Liver (tissue), 9 donors: Measurements from ENCODE around the gene TRIL. TPM values are rescaled to one million over a fixed set of nuclear protein-coding genes. Genes with fewer than 3 reads are reported as not detected.

ENCODE experiments used
- DNase-seq: peaks from one replicate; pipeline ENCODE4 v3.0.0-alpha.2; 2017; ENCODE audit warnings: low spot score
- H3K27ac ChIP-seq, 2 donors: one replicate each; pipeline ENCODE4 v1.7.0; 2013; ENCODE audit warnings: inconsistent platforms in 2 of 2, low read length in 2 of 2, control low read depth in 1 of 2, low read depth in 1 of 2, mild to moderate bottlenecking in 1 of 2
- H3K27me3 ChIP-seq, 4 donors: one replicate each; pipeline versions ENCODE4 v1.6.1 to v1.7.0; 2013; ENCODE audit warnings: low read length in 3 of 4, inconsistent platforms in 1 of 4, mild to moderate bottlenecking in 1 of 4, moderate library complexity in 1 of 4; ENCODE audit not compliant: control insufficient read depth in 4 of 4, insufficient read depth in 4 of 4
- H3K36me3 ChIP-seq, 4 donors: one replicate each; pipeline versions ENCODE4 v1.6.1 to v1.7.0; 2013; ENCODE audit warnings: low read length in 3 of 4, mild to moderate bottlenecking in 3 of 4, low read depth in 1 of 4, moderate library complexity in 1 of 4; ENCODE audit not compliant: control insufficient read depth in 4 of 4, insufficient read depth in 3 of 4
- H3K4me1 ChIP-seq, 4 donors: one replicate each; pipeline versions ENCODE4 v1.6.1 to v1.7.0; 2013; ENCODE audit warnings: low read length in 3 of 4, mild to moderate bottlenecking in 3 of 4, moderate library complexity in 1 of 4; ENCODE audit not compliant: control insufficient read depth in 4 of 4, insufficient read depth in 4 of 4
- H3K4me3 ChIP-seq, 3 donors: one replicate each; pipeline versions ENCODE4 v1.6.1 to v1.7.0; 2013; ENCODE audit warnings: low read length in 3 of 3, control low read depth in 1 of 3, low read depth in 1 of 3, mild to moderate bottlenecking in 1 of 3
- H3K9ac ChIP-seq, 2 donors: one replicate each; pipeline ENCODE4 v1.7.0; 2013; ENCODE audit warnings: low read length in 2 of 2, mild to moderate bottlenecking in 2 of 2, moderate library complexity in 2 of 2, control low read depth in 1 of 2, low read depth in 1 of 2
- H3K9me3 ChIP-seq, 4 donors: one replicate each; pipeline versions ENCODE4 v1.6.1 to v1.7.0; 2013; ENCODE audit warnings: low read length in 3 of 4; ENCODE audit not compliant: control insufficient read depth in 4 of 4
- ATF3 ChIP-seq: IDR thresholded peaks from 2 replicates; pipeline ENCODE4 v1.6.1; 2016; ENCODE audit warnings: antibody characterized with exemption
- CTCF ChIP-seq: fragments of 150-350 bp; IDR thresholded peaks from 2 replicates; pipeline ENCODE4 v1.5.1; 2017; ENCODE audit warnings: improper control_type of control experiment, low read depth, low read length; ENCODE audit not compliant: missing input control
- EGR1 ChIP-seq, 2 donors: IDR thresholded peaks; 2 replicates each; pipeline ENCODE4 v1.6.1; 2016 to 2018; ENCODE audit warnings: antibody characterized with exemption in 2 of 2, low read depth in 2 of 2
- FOXA1 ChIP-seq: IDR thresholded peaks from 2 replicates; pipeline ENCODE4 v1.6.1; 2016; ENCODE audit warnings: antibody characterized with exemption
- FOXA2 ChIP-seq: IDR thresholded peaks from 2 replicates; pipeline ENCODE4 v1.6.1; 2016; ENCODE audit warnings: antibody characterized with exemption
- GABPA ChIP-seq, 2 donors: IDR thresholded peaks in 1 of 2; conservative IDR thresholded peaks in 1 of 2; 2 replicates each; pipeline ENCODE4 v1.6.1; 2016; ENCODE audit warnings: antibody characterized with exemption in 2 of 2, mild to moderate bottlenecking in 1 of 2, moderate library complexity in 1 of 2
- HNF4A ChIP-seq, 2 donors: conservative IDR thresholded peaks; 2 replicates each; pipeline ENCODE4 v1.6.1; 2016; ENCODE audit warnings: antibody characterized with exemption in 2 of 2, mild to moderate bottlenecking in 2 of 2
- HNF4G ChIP-seq: IDR thresholded peaks from 2 replicates; pipeline ENCODE4 v1.6.1; 2016; ENCODE audit warnings: antibody characterized with exemption
- JUND ChIP-seq, 2 donors: IDR thresholded peaks; 2 replicates each; pipeline ENCODE4 v1.6.1; 2016; ENCODE audit warnings: antibody characterized with exemption in 2 of 2
- MAX ChIP-seq: IDR thresholded peaks from 2 replicates; pipeline ENCODE4 v1.6.1; 2016; ENCODE audit warnings: antibody characterized with exemption
- NR2F2 ChIP-seq: IDR thresholded peaks from 2 replicates; pipeline ENCODE4 v1.6.1; 2016; ENCODE audit warnings: antibody characterized with exemption
- RAD21 ChIP-seq, 2 donors: IDR thresholded peaks; 2 replicates each; pipeline ENCODE4 v1.6.1; 2016; ENCODE audit warnings: antibody characterized with exemption in 2 of 2, mild to moderate bottlenecking in 2 of 2
- REST ChIP-seq: IDR thresholded peaks from 2 replicates; pipeline ENCODE4 v1.6.1; 2016; ENCODE audit warnings: antibody characterized with exemption, mild to moderate bottlenecking
- RXRA ChIP-seq, 2 donors: IDR thresholded peaks; 2 replicates each; pipeline ENCODE4 v1.6.1; 2017 to 2018; ENCODE audit warnings: antibody characterized with exemption in 2 of 2, mild to moderate bottlenecking in 1 of 2
- SP1 ChIP-seq: IDR thresholded peaks from 2 replicates; pipeline ENCODE4 v1.6.1; 2018; ENCODE audit warnings: antibody characterized with exemption, mild to moderate bottlenecking
- TAF1 ChIP-seq: conservative IDR thresholded peaks from 2 replicates; pipeline ENCODE4 v1.6.1; 2016; ENCODE audit warnings: antibody characterized with exemption, mild to moderate bottlenecking
- YY1 ChIP-seq: IDR thresholded peaks from 2 replicates; pipeline ENCODE4 v1.6.1; 2016; ENCODE audit warnings: antibody characterized with exemption, mild to moderate bottlenecking
- ZBTB33 ChIP-seq: IDR thresholded peaks from 2 replicates; pipeline ENCODE4 v1.6.1; 2016; ENCODE audit warnings: antibody characterized with exemption
- WGBS: extraction: QIAGEN DNeasy Blood & Tissue Kit; methylation state at CpG from one replicate; pipeline ENCODE4 v1.1.7; 2013; 5-methylcytosine and 5-hydroxymethylcytosine counted together
- polyA plus RNA-seq, 2 donors: library from polyadenylated mRNA; stranded (reverse) in 1 of 2; unstranded in 1 of 2; fragments of 200-250 nt in 1 of 2; fragments of >200 nt in 1 of 2; fragmentation: Nextera tagmentation in 1 of 2; extraction: Ambion mirVana in 1 of 2; gene quantifications; one replicate each; pipeline versions ENCODE4 v1.2.1 to v1.2.3, GENCODE V29; 2013 to 2015
- total RNA-seq, 2 donors: library from RNA; depleted of rRNA; stranded (reverse); fragments of >200 nt; gene quantifications; one replicate each; pipeline ENCODE4 v1.2.3, GENCODE V29; 2014
- donor health status: healthy.
- donor health status: healthy.
- donor health status: healthy.
- donor health status: healthy.
- donor health status: healthy.

The TRIL gene
- total and polyA plus RNA-seq, 4 donors, result 0.06 to 0.67 (median 0.35) TPM

GRCh38 chr7:29005829-29006228 is 47.7 kb upstream of the TRIL start:
- TF ChIP-seq EGR1 (IDR thresholded peaks at IDR 0.05; ENCODE audit: low read depth in 2 of 2) (no peak), NR2F2 (no peak), YY1 (no peak), RAD21 (IDR thresholded peaks at IDR 0.05) (no peak), JUND (IDR thresholded peaks at IDR 0.05) (no peak), REST (no peak), HNF4A (conservative IDR thresholded peaks at IDR 0.05) (no peak), ZBTB33 (no peak), CTCF (no peak), MAX (no peak), FOXA1 (no peak), FOXA2 (no peak), GABPA (IDR thresholded peaks at IDR 0.05 in 1 of 2, conservative IDR thresholded peaks at IDR 0.05 in 1 of 2) (no peak), ATF3 (no peak)
- Histone ChIP-seq H3K27me3 (no peaks in the 10 kb centered on the region), H3K36me3 (no peaks in the 10 kb centered on the region), H3K9me3 (no peaks in the 10 kb centered on the region), H3K9ac (no peak overlapping the region), H3K27ac (no peak overlapping the region), H3K4me3 (no peak overlapping the region), H3K4me1 (no peaks in the 10 kb centered on the region)
- no peak for DNase-seq
- 65% methylated on average over 3 of the region's 3 CpGs for WGBS

GRCh38 chr7:29005406-29005805 is 47.3 kb upstream of the TRIL start:
- no peaks in the 10 kb centered on the region for H3K4me1 ChIP-seq
- DNase-seq, result no peak
- 83% methylated on average over 1 of the region's 1 CpG for WGBS
- H3K4me3 ChIP-seq, result no peak overlapping the region
- no peaks in the 10 kb centered on the region for H3K27me3 ChIP-seq
- no peak overlapping the region for H3K9ac ChIP-seq
- H3K36me3 ChIP-seq, result no peaks in the 10 kb centered on the region
- H3K9me3 ChIP-seq, result no peaks in the 10 kb centered on the region
- H3K27ac ChIP-seq, result no peak overlapping the region
- TF ChIP-seq ZBTB33 (no peak), SP1 (no peak), FOXA2 (no peak), ATF3 (no peak), TAF1 (no peak), GABPA (IDR thresholded peaks at IDR 0.05 in 1 of 2, conservative IDR thresholded peaks at IDR 0.05 in 1 of 2) (no peak), HNF4G (no peak), RXRA (IDR thresholded peaks at IDR 0.05) (no peak), REST (no peak), YY1 (no peak), NR2F2 (no peak)
